Spleen (tissue), 11 donors: ENCODE results near the gene SLC10A3. TPM values are rescaled to one million over a fixed set of nuclear protein-coding genes. Genes with fewer than 3 reads are reported as not detected.
A peak's percentile ranks its signal among the peaks of the same experiment; 100 is the strongest.

Experiments used
- DNase-seq: peaks from one replicate; pipeline ENCODE4 v3.0.0-alpha.2; 2020
- H3K27ac ChIP-seq, 8 donors: fragments of 200-600 bp; sonication (generic) in 7 of 8; 1 replicate in 4 of 8; 2 replicates in 4 of 8; pipeline versions ENCODE4 v1.5.0 to v1.8.0; 2016 to 2021; ENCODE audit warnings: inconsistent platforms in 4 of 8, mild to moderate bottlenecking in 4 of 8, moderate library complexity in 1 of 8
- H3K27me3 ChIP-seq, 7 donors: fragments of 200-600 bp; sonication (generic) in 6 of 7; replicated peaks in 1 of 7; 1 replicate in 4 of 7; 2 replicates in 3 of 7; pipeline versions ENCODE4 v1.5.0 to v1.8.0; 2016 to 2021; ENCODE audit warnings: inconsistent platforms in 3 of 7, mild to moderate bottlenecking in 1 of 7
- H3K36me3 ChIP-seq, 6 donors: fragments of 200-600 bp; sonication (generic) in 5 of 6; 1 replicate in 4 of 6; 2 replicates in 2 of 6; pipeline versions ENCODE4 v1.5.0 to v1.8.0; 2016 to 2021; ENCODE audit warnings: inconsistent platforms in 2 of 6
- H3K4me1 ChIP-seq, 6 donors: fragments of 200-600 bp; sonication (generic) in 5 of 6; 1 replicate in 3 of 6; 2 replicates in 3 of 6; pipeline versions ENCODE4 v1.5.0 to v1.8.0; 2016 to 2021; ENCODE audit warnings: inconsistent platforms in 3 of 6
- H3K4me3 ChIP-seq, 8 donors: fragments of 200-600 bp; sonication (generic) in 7 of 8; 1 replicate in 4 of 8; 2 replicates in 4 of 8; pipeline versions ENCODE4 v1.5.0 to v1.8.0; 2016 to 2021; ENCODE audit warnings: inconsistent platforms in 4 of 8, mild to moderate bottlenecking in 4 of 8, moderate library complexity in 2 of 8
- H3K9me3 ChIP-seq, 8 donors: fragments of 200-600 bp; sonication (generic) in 7 of 8; 1 replicate in 4 of 8; 2 replicates in 4 of 8; pipeline versions ENCODE4 v1.5.0 to v1.8.0; 2016 to 2021; ENCODE audit warnings: inconsistent platforms in 4 of 8
- POLR2A ChIP-seq, 3 donors: fragments of 450-650 bp; IDR thresholded peaks; one replicate each; pipeline ENCODE4 v1.5.1; 2017; ENCODE audit warnings: antibody characterized with exemption in 3 of 3, mild to moderate bottlenecking in 1 of 3
- POLR2AphosphoS5 ChIP-seq, 3 donors: sonication (generic); formaldehyde crosslinking; IDR thresholded peaks; one replicate each; pipeline ENCODE4 v1.5.1; 2017; ENCODE audit warnings: antibody characterized with exemption in 3 of 3
- WGBS, 5 donors: extraction: QIAGEN DNeasy Blood & Tissue Kit in 3 of 5; methylation state at CpG; one replicate each; pipeline versions ENCODE4 v1.1.5 to v1.1.7; 2013 to 2018; 5-methylcytosine and 5-hydroxymethylcytosine counted together
- intact Hi-C: fragments of 100-400 bp; cut with DNase I; formaldehyde crosslinking; loops from one replicate; pipeline ENCODE4 v1.15.0; 2023; ENCODE audit warnings: low total_unique reads
- polyA plus RNA-seq, 3 donors: library from polyadenylated mRNA; stranded (reverse); fragments of 200-250 nt; gene quantifications; one replicate each; pipeline ENCODE4 v1.2.1, GENCODE V29; 2013
- total RNA-seq, 7 donors: library from RNA; depleted of rRNA in 3 of 7; stranded (reverse); fragments of >200 nt in 3 of 7; fragmentation: NEBNext Ultra II Directional in 4 of 7; extraction: Animal tissue kit (Norgen Biotek cat#: 25700) in 4 of 7; gene quantifications; one replicate each; pipeline versions ENCODE4 v1.1.0 to v1.2.1, GENCODE V29; 2016 to 2021
- TF ChIP-seq, protein P1 (sequence below), 11 experiments: fragments of 200-600 bp in 7 of 11; fragments of 450-650 bp in 4 of 11; sonication (generic) in 4 of 11; IDR thresholded peaks in 8 of 11; conservative IDR thresholded peaks in 3 of 11; 1 replicate in 7 of 11; 2 replicates in 4 of 11; pipeline versions ENCODE4 v1.4.0 to v1.8.0; 2016 to 2021; ENCODE audit warnings: antibody characterized with exemption in 11 of 11, inconsistent platforms in 4 of 11, mild to moderate bottlenecking in 1 of 11
- donor health status: healthy with polysubstance abuse.
- donor health status: DM: no; HTN: no; CAD: no; lungs with moderate emphysema.
- donor health status: DM: no; HTN: no; CAD: no.
- donor health status: Bipolar disorder and iron deficiency.
- donor health status: healthy.
- donor health status: DM: no; HTN: no; CAD: no.
- donor health status: DM: yes; HTN: yes; CAD: no.

SLC10A3 gene
- total and polyA plus RNA-seq, 10 donors, result 11.0 to 21.8 (median 16.8) TPM

DNA sequence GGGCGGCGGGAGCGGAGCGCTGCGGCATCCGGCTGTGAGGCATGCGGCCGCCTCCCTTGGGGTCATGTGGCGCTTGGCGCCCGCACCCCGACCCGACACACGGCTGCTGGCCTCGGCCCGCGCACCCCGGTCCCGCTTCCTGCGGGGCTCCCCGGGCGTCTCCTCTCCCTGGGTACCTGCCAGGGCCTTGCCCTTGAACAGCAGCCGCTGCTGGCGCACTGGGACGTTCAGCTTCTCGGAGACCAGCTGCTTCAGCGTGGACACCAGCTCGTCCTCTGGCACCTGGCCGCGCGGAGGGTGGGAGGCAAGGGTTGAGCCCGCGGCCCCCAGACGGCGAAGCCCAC, 4.4 kb downstream of the SLC10A3 start:
- WGBS, 5 donors, result 0 to 57% (median 18%) methylated on average over 2 to 35 of the region's 35 CpGs; no CpG with 5 or more reads in 1 of the 5 donors
- H3K27ac ChIP-seq, result peak overlapping the region; percentile 63 to 92 (median 86)
- DNase-seq, result peak; percentile 87
- intact Hi-C loops, result no loop called here
- H3K36me3 ChIP-seq, result peaks cover 0 to 36% (median 0%) of the 10 kb centered on the region in 6 donors
- no peaks in the 10 kb centered on the region for H3K27me3 ChIP-seq
- peaks cover 0 to 57% (median 39%) of the 10 kb centered on the region in 6 donors for H3K4me1 ChIP-seq
- H3K9me3 ChIP-seq, result no peaks in the 10 kb centered on the region
- H3K4me3 ChIP-seq, result peak overlapping the region; percentile 62 to 91 (median 72)
- TF ChIP-seq POLR2AphosphoS5 (IDR thresholded peaks at IDR 0.05) (peak in 2 of 3 donors; percentile 18 to 56), POLR2A (IDR thresholded peaks at IDR 0.05) (no peak)
- TF ChIP-seq, protein P1, sequence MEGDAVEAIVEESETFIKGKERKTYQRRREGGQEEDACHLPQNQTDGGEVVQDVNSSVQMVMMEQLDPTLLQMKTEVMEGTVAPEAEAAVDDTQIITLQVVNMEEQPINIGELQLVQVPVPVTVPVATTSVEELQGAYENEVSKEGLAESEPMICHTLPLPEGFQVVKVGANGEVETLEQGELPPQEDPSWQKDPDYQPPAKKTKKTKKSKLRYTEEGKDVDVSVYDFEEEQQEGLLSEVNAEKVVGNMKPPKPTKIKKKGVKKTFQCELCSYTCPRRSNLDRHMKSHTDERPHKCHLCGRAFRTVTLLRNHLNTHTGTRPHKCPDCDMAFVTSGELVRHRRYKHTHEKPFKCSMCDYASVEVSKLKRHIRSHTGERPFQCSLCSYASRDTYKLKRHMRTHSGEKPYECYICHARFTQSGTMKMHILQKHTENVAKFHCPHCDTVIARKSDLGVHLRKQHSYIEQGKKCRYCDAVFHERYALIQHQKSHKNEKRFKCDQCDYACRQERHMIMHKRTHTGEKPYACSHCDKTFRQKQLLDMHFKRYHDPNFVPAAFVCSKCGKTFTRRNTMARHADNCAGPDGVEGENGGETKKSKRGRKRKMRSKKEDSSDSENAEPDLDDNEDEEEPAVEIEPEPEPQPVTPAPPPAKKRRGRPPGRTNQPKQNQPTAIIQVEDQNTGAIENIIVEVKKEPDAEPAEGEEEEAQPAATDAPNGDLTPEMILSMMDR (IDR thresholded peaks at IDR 0.05 in 8 of 11, conservative IDR thresholded peaks at IDR 0.05 in 3 of 11), result no peak

DNA sequence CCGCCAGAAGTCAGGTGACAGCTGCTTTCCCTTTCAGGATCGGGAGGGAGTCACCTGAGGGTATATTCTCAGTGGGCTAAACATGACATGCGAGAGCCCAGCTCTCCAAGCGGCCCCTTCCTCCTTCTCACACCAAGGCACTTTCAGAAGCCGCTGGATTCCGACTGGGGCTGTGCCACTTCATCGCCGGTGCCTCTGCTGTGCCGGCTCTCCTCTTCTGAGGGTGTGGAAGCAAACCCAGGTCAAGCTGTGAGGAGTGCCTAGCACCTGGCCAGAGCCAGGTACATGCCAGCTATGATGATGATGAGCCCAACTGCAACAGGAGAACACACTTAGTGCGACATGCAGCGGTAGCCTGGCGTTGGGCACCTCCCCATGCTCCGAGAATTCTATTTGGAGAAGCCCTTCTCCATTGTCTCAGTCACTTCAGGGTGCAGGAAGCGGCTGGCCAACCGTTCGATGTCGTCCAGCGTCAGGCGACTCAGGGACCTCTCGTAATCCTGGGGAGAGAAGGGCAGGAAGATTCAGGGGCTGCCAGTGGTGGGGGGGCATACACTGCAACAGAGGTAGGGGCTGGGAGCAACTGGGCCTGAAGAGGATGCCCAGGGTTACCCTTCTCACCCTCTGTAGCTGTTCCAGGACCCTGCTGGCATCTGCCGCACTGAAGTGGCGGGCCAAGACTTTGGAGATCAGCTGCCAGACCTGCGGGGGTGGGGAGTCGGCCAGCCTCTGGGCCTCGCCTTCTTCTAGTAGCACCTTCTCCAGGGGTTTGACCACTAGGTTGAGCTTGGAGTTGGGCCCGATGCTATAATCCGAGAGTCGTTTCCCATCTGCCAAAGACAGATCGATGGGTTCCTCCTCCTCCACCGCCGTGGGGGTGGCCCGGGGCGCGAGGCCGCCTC, 5.0 kb downstream of the SLC10A3 start:
- H3K4me1 ChIP-seq, result peaks cover 0 to 56% (median 39%) of the 10 kb centered on the region in 6 donors
- no peaks in the 10 kb centered on the region for H3K27me3 ChIP-seq
- peaks cover 0 to 36% (median 0%) of the 10 kb centered on the region in 6 donors for H3K36me3 ChIP-seq
- intact Hi-C loops, result no loop called here
- peak; percentile 72 for DNase-seq
- H3K27ac ChIP-seq, result peak overlapping the region; percentile 63 to 92 (median 86)
- WGBS, 5 donors, result 46 to 92% (median 62%) methylated on average over 2 to 35 of the region's 35 CpGs
- peak overlapping the region; percentile 62 to 91 (median 72) for H3K4me3 ChIP-seq
- no peaks in the 10 kb centered on the region for H3K9me3 ChIP-seq
- TF ChIP-seq POLR2A (IDR thresholded peaks at IDR 0.05) (no peak), POLR2AphosphoS5 (IDR thresholded peaks at IDR 0.05) (no peak)
- TF ChIP-seq, protein P1 (IDR thresholded peaks at IDR 0.05 in 8 of 11, conservative IDR thresholded peaks at IDR 0.05 in 3 of 11), result no peak

DNA sequence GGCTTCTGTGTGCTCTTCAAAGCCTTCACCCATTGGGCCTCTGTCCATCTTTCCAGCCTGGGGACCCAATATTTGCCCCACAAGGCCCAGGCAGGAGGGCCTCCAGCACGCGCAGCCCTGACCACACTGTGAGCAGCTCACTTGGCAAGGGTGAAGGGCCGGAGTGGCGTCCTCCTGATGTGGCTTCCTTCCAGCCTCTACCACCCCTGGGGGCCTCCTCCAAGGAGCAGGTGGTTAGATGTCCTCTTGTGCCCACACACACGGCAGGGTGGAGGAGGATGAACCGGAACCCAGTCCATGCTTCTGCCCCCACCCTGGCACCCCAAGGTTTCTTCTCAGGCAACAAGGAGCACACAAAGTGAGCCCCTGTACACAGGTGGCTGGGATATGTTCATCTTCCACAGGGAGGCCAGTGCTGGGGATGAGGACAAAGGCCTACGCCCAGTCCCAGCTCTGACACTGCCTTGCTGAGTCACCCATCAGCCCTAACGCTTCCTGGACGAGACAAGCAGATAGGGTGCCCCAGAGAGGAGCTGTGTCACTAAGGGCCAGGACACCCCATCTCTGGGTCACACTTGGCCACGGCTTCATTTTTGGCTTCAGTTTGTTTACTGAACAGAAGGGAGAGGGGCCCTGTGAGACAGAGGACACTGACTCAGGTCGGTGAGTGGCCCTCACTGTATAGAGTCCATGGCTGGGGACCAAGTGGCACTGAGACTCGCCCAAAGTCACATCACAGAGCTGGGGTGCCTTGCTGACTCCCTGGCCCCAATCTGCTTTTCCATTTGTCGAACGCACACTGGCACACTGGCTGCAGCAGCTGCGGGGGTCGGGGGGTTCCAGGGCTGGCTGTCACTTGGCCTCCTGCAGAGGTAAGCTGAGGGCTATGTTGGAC, 5.9 kb downstream of the SLC10A3 start:
- TF ChIP-seq, protein P1 (IDR thresholded peaks at IDR 0.05 in 8 of 11, conservative IDR thresholded peaks at IDR 0.05 in 3 of 11), result no peak
- TF ChIP-seq POLR2A (IDR thresholded peaks at IDR 0.05) (no peak), POLR2AphosphoS5 (IDR thresholded peaks at IDR 0.05) (no peak)
- H3K4me3 ChIP-seq, result peak overlapping the region in 1 of 8 donors; percentile 91
- 77 to 93% (median 81%) methylated on average over 8 to 16 of the region's 16 CpGs for WGBS, 5 donors
- H3K4me1 ChIP-seq, result peaks cover 0 to 56% (median 38%) of the 10 kb centered on the region in 6 donors
- peak; percentile 61 for DNase-seq
- intact Hi-C loops, result no loop called here
- H3K9me3 ChIP-seq, result no peaks in the 10 kb centered on the region
- peak overlapping the region in 1 of 8 donors; percentile 90 for H3K27ac ChIP-seq
- H3K36me3 ChIP-seq, result peaks cover 0 to 36% (median 0%) of the 10 kb centered on the region in 6 donors
- H3K27me3 ChIP-seq, result no peaks in the 10 kb centered on the region
